AG08396 (cell line): ENCODE results near the gene SNRNP35.
"Not testable (repeated sequence)": the region's sequence is repeated elsewhere in the genome, so short reads cannot be mapped to it uniquely, and the experiment has no call there.

Experiments
- DNase-seq: peaks from one replicate; pipeline ENCODE4 v3.0.0; 2012; ENCODE audit warnings: low spot score, mixed read lengths

Gene SNRNP35

GRCh38 chr12:123449249-123449733 lies 8.6 kb upstream of the SNRNP35 start:
- no peak for DNase-seq

GRCh38 chr12:123449856-123450255 lies 8.1 kb upstream of the SNRNP35 start:
- DNase-seq, result no peak

- DNase-seq, result no peak
These were observed 7.3 kb upstream of the SNRNP35 start for GRCh38 chr12:123450636-123451035.

- not testable (repeated sequence) for DNase-seq
These were observed 5.7 kb upstream of the SNRNP35 start for GRCh38 chr12:123452276-123452550.

GRCh38 chr12:123453165-123453564 lies 4.8 kb upstream of the SNRNP35 start:
- no peak for DNase-seq

GRCh38 chr12:123463174-123463573 lies 5.2 kb downstream of the SNRNP35 start:
- not testable (repeated sequence) for DNase-seq

- no peak for DNase-seq
These were observed 7.1 kb downstream of the SNRNP35 start for GRCh38 chr12:123465084-123465483.

- no peak for DNase-seq
These were observed 10.8 kb downstream of the SNRNP35 start for GRCh38 chr12:123468786-123469185.

GRCh38 chr12:123469978-123470377 lies 12.0 kb downstream of the SNRNP35 start:
- no peak for DNase-seq

- DNase-seq, result peak; percentile 78
These were observed 13.6 kb downstream of the SNRNP35 start for GRCh38 chr12:123471374-123472068.

GRCh38 chr12:123472438-123472849 lies 14.5 kb downstream of the SNRNP35 start:
- no peak for DNase-seq

- no peak for DNase-seq
These were observed 16.7 kb downstream of the SNRNP35 start for GRCh38 chr12:123474485-123475245.

GRCh38 chr12:123475246-123475703 lies 17.3 kb downstream of the SNRNP35 start:
- no peak for DNase-seq

GRCh38 chr12:123478069-123478468 lies 20.1 kb downstream of the SNRNP35 start:
- DNase-seq, result no peak

- peak; percentile 50 for DNase-seq
These were observed 20.8 kb downstream of the SNRNP35 start for GRCh38 chr12:123478762-123479161.

- no peak for DNase-seq
These were observed 21.7 kb downstream of the SNRNP35 start for GRCh38 chr12:123479442-123480180.

- DNase-seq, result not testable (repeated sequence)
These were observed 23.3 kb downstream of the SNRNP35 start for GRCh38 chr12:123481251-123481650.

GRCh38 chr12:123482876-123483275 lies 24.9 kb downstream of the SNRNP35 start:
- DNase-seq, result no peak

GRCh38 chr12:123483602-123484248 lies 25.8 kb downstream of the SNRNP35 start:
- no peak for DNase-seq

- DNase-seq, result no peak
These were observed 27.8 kb downstream of the SNRNP35 start for GRCh38 chr12:123485756-123486155.

- no peak for DNase-seq
These were observed 29.5 kb downstream of the SNRNP35 start for GRCh38 chr12:123487428-123487827.

- DNase-seq, result no peak
These were observed 30.7 kb downstream of the SNRNP35 start for GRCh38 chr12:123488539-123489230.
